Nephron progenitor cell (in vitro differentiated cells): Measurements from ENCODE around the gene PCBP3.
A peak's percentile ranks its signal among the peaks of the same experiment; 100 is the strongest.

ENCODE experiments used
- DNase-seq: peaks from one replicate; pipeline ENCODE4 v3.0.0; 2021
- H3K27ac Mint-ChIP-seq: 2 replicates; pipeline ENCODE4 v1.8.0; 2021; ENCODE audit warnings: mild to moderate bottlenecking, moderate library complexity, mixed read lengths
- H3K27me3 Mint-ChIP-seq: 2 replicates; pipeline ENCODE4 v1.8.0; 2021; ENCODE audit warnings: mild to moderate bottlenecking, low read depth, mixed read lengths; ENCODE audit not compliant: poor library complexity
- H3K36me3 Mint-ChIP-seq: 2 replicates; pipeline ENCODE4 v1.8.0; 2021; ENCODE audit warnings: low read depth, mixed read lengths
- H3K4me1 Mint-ChIP-seq: 2 replicates; pipeline ENCODE4 v1.8.0; 2021; ENCODE audit warnings: mixed read lengths
- H3K4me3 Mint-ChIP-seq: 2 replicates; pipeline ENCODE4 v1.8.0; 2021; ENCODE audit warnings: mild to moderate bottlenecking, moderate library complexity, mixed read lengths
- H3K9me3 Mint-ChIP-seq: 2 replicates; pipeline ENCODE4 v1.8.0; 2021; ENCODE audit warnings: mild to moderate bottlenecking, moderate library complexity, mixed read lengths
- CTCF ChIP-seq: fragments of 200-600 bp; sonication (generic); IDR thresholded peaks from 2 replicates; pipeline ENCODE4 v1.5.0; 2021; ENCODE audit warnings: antibody characterized with exemption

PCBP3 gene

DNA sequence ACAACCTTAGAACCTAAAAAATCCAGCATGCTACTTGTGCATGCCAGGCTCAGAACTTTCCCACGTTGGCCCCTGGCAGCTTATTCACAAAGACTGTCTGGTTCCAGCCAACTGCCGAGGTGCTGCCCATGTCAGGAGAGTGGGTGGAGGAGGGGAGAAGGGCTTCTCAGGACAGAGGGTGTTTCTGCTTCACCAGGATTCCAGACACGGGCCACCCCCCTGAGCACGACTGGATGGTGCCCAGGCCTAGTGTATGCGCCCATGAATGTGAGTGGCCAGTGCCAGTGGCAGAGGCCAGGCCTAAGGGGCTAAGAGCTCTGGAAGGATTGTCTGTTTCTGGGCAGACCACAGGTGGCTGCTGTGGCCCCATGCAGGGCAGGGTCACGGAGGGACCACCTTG lies 189.9 kb downstream of the PCBP3 start:
- Mint-ChIP-seq H3K4me3 (no peak overlapping the region), H3K4me1 (peaks cover 46% of the 10 kb centered on the region), H3K27me3 (peaks cover 4% of the 10 kb centered on the region), H3K36me3 (no peaks in the 10 kb centered on the region), H3K27ac (no peak overlapping the region), H3K9me3 (no peaks in the 10 kb centered on the region)
- no peak for DNase-seq
- no peak for TF ChIP-seq CTCF

DNA sequence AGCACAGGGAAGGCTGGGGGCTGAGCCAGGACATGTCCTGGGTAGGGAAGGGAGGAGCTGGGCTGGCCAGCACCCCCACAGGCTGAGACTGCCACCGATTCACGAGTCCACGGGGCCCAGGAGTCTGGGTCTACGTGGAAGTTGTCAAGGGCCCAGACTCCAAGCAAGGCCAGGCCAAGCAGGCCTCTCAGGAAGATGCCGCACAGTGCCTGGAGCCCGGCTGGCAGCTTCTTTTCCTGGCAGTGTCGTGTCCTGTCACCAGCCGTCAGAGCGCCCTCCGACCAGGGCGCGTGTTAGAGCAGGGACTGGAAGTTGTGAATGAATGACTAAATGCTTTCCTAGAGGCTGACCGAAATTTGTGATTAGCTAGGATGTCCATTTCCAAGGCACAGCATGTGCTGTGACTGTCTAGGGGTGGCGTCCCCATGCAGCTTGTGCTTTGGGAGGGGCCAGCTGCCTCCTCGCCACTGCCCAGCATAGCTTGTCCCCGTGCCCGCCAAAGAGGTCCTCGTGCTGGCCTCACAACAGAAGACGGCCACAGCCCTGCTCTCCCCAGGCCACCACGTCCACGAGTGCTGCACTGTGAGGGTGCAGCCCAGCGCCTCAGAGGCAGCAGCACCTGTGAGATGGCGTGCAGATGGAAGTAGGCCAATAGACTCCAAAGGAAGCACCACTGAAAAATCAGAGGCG lies 190.6 kb downstream of the PCBP3 start:
- peaks cover 45% of the 10 kb centered on the region for H3K4me1 Mint-ChIP-seq
- no peak for DNase-seq
- H3K27me3 Mint-ChIP-seq = peaks cover 4% of the 10 kb centered on the region
- no peaks in the 10 kb centered on the region for H3K36me3 Mint-ChIP-seq
- H3K9me3 Mint-ChIP-seq = no peaks in the 10 kb centered on the region
- H3K27ac Mint-ChIP-seq = no peak overlapping the region
- TF ChIP-seq CTCF = no peak
- no peak overlapping the region for H3K4me3 Mint-ChIP-seq

DNA sequence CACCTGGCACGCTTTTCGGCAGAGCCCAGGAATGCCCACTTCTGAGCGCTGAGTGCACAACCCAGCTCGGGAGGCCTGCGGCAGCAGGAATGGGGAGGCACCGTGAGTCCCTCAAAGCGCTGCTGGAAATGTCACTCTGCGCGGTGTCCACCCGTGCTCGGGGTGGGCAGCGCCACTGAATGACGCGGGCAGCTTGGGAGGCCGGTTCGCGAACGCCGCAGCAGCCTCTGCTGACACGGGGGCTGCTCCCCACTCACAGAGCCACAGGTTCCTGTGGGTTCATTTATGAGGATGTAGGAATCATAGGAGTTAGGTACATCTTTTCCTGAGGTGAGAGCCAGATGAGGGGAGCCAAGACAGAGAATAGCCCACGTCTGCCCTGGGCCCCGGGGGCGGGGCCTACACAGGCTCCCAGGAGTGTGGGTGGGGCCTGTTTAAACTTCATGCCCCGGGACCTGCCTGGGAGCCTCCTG lies 191.3 kb downstream of the PCBP3 start:
- peaks cover 45% of the 10 kb centered on the region for H3K4me1 Mint-ChIP-seq
- TF ChIP-seq CTCF = no peak
- peaks cover 4% of the 10 kb centered on the region for H3K27me3 Mint-ChIP-seq
- no peak for DNase-seq
- H3K27ac Mint-ChIP-seq = no peak overlapping the region
- peaks cover 4% of the 10 kb centered on the region for H3K9me3 Mint-ChIP-seq
- H3K4me3 Mint-ChIP-seq = no peak overlapping the region
- no peaks in the 10 kb centered on the region for H3K36me3 Mint-ChIP-seq

DNA sequence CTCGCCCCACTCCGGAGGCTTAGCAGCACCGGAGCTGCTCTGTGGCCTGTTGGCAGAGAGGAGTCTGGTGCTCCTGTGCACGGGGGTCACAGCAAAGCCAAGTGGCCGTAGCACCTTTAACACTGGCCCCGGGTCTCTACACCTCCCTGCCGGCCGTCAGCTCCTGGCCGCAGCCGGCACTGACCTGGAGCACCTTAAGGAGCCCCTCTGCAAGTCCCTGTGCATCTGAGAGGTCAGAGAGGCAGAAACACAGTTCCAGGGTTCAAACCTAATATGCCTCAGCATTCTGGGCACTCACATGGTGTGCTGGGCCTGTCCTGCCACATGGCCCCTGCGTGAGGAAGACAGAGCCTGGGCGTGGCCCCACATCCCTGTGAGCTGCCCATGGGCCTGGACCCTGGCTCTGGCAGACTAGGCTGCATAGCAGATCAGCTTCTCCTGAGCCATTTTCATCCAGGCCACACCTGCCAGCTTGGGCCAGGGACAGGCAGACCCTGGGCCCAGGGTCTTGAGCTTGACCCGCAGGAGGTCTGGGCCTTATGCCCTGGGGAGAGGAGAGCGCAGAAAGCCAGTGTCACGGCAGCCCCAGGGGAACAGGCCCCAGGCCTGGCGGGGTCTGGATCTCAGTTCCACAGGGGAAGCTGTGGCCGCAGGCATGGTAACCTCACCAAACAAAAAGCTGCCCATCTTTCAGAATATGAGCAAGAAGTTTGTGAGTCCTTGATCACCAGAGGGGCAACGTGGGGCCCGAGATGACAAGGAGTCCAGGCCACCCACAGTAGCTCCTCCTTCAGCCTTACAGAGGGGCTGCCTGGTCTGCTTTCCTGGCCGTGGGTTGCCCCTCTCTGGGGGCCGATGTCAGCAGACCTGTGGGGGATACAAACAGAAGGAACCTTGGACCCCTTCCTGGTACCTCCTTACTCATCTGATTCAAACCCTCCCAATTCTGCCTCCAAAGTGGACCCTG lies 192.1 kb downstream of the PCBP3 start:
- H3K27ac Mint-ChIP-seq = no peak overlapping the region
- TF ChIP-seq CTCF = no peak
- H3K4me3 Mint-ChIP-seq = no peak overlapping the region
- H3K36me3 Mint-ChIP-seq = no peaks in the 10 kb centered on the region
- peaks cover 4% of the 10 kb centered on the region for H3K27me3 Mint-ChIP-seq
- H3K9me3 Mint-ChIP-seq = peaks cover 6% of the 10 kb centered on the region
- DNase-seq = no peak
- H3K4me1 Mint-ChIP-seq = peaks cover 38% of the 10 kb centered on the region

GRCh38 chr21:45836268-45836655 lies 192.7 kb downstream of the PCBP3 start:
- peak overlapping the region; percentile 75 for H3K27ac Mint-ChIP-seq

More at GRCh38 chr21:45836268-45836655, 192.7 kb downstream of the PCBP3 start:
- Mint-ChIP-seq H3K36me3 (peaks cover 4% of the 10 kb centered on the region), H3K27me3 (peaks cover 4% of the 10 kb centered on the region), H3K9me3 (peaks cover 13% of the 10 kb centered on the region), H3K4me1 (peaks cover 32% of the 10 kb centered on the region), H3K4me3 (no peak overlapping the region)
- no peak for TF ChIP-seq CTCF
- no peak for DNase-seq
